Bronchial epithelial cell (primary cell): ENCODE data around the gene YAP1. TPM values are rescaled to one million over a fixed set of nuclear protein-coding genes. Genes with fewer than 3 reads are reported as not detected.

Experiments
- DNase-seq: peaks from one replicate; pipeline ENCODE4 v3.0.0-alpha.2; 2010; ENCODE audit warnings: low read depth
- FAIRE-seq: peaks from 2 replicates; lab custom pipeline; 2011; peaks lifted over from hg19 to GRCh38; lab: Jason Lieb, UNC
- H3K27me3 ChIP-seq: 2 replicates; pipeline ENCODE4 v1.5.1; 2011; ENCODE audit warnings: low read length; ENCODE audit not compliant: control insufficient read depth, insufficient read depth
- H3K36me3 ChIP-seq: 2 replicates; pipeline ENCODE4 v1.5.1; 2011; ENCODE audit warnings: low read length; ENCODE audit not compliant: control insufficient read depth, insufficient read depth
- H3K4me3 ChIP-seq: 2 replicates; pipeline ENCODE4 v1.5.1; 2011; ENCODE audit warnings: mild to moderate bottlenecking, low read depth, low read length, control low read depth
- CTCF ChIP-seq: IDR thresholded peaks from 2 replicates; pipeline ENCODE4 v1.5.1; 2011; ENCODE audit warnings: mild to moderate bottlenecking, moderate library complexity, low read length, control low read depth, inconsistent platforms; ENCODE audit not compliant: insufficient read depth, severe bottlenecking
- total RNA-seq: library from RNA; depleted of rRNA; stranded (reverse); fragments of >200 nt; gene quantifications from 2 replicates; pipeline ENCODE4 v1.2.1, GENCODE V29; 2014

Gene YAP1
- total RNA-seq, 1 donor from 2014 or later, result 151 TPM

DNA sequence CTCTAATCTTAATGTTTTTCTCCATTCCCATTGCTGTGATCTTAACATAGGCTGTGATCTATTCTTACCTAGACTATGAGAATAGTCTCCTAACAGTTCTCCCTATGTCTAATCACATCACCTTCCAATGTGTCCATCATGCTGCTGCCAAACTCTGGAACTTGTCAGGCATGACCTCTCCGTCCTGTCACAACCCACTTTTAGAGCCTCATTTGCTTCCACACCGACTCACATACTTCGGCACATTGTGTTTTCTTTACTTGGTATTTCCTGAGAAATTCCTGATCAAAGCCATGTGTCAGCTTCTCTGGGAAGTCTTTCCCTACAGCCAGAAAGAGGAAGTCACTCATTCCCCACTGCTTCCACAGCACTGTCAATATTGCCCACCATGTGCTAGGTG is 166.5 kb downstream of the YAP1 start:
- Histone ChIP-seq H3K4me3 (no peak overlapping the region), H3K27me3 (no peaks in the 10 kb centered on the region), H3K36me3 (no peaks in the 10 kb centered on the region)
- DNase-seq, result no peak
- FAIRE-seq, result no peak
- TF ChIP-seq CTCF, result no peak

DNA sequence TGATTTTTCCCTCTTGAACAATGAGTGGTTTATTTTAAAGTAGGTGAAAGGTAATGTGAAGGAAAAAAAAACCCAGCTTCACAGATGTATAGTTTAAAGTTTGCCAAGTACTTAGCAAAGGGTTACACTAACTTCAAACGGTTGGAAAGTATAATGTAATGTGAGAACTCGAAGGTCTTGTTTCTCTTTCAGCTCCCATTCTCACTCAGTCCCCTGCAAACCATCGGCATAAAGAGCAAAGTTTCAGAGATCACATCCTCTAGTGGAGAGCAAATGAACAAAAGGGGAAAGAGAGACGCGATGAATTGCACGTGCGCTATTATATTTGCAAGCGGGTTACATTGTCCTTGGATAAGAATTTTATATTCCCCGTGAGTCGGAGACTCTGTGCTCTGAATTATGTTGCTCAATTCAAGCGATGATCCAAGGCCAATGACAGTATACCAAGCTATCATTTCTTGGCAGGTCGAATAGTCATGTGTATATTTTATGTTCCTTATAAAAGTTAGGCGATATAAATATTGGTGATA is 169.5 kb downstream of the YAP1 start:
- Histone ChIP-seq H3K27me3 (no peaks in the 10 kb centered on the region), H3K36me3 (no peaks in the 10 kb centered on the region), H3K4me3 (peak overlapping the region; percentile 1)
- no peak for TF ChIP-seq CTCF
- peak; percentile 44 for DNase-seq
- FAIRE-seq, result no peak

DNA sequence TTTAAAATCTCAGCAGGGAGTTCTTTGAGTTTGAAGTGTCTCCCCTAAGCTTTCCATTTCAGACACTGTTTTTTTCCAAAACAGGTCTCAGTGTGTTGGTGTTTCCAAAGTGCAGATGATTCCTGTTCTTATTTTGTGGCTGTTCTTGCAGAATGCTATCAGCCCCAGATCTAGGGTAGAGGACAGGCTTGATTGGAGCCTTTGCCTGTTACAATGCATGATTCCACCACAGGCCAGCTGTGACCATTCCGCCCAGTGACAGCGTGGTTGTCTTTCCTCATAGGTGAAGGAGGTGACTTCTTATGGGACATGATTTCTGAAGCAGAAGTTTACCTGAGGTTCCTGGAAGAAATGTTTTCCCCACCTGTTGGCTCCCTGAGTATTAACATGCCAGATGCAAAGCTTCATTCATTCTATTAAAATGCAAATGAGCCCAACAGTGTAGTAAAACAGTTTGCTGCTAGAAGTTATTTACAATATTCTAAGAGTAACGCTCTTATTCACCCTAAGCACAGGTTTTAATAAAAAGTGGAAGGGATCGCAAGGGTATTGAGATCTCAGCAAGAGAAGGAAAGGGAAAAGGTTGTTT is 170.1 kb downstream of the YAP1 start:
- Histone ChIP-seq H3K36me3 (no peaks in the 10 kb centered on the region), H3K27me3 (no peaks in the 10 kb centered on the region), H3K4me3 (no peak overlapping the region)
- TF ChIP-seq CTCF, result no peak
- FAIRE-seq, result no peak
- no peak for DNase-seq

Other genes starting within 250 kb of the YAP1 start
- 0.53 and 2.6 TPM in 2 replicates for gene CEP126, start 195.4 kb upstream of the YAP1 start, total RNA-seq
- gene ANGPTL5, start 193.9 kb upstream of the YAP1 start, total RNA-seq, result not detected in 2 replicates
- gene CFAP300, start 63.0 kb upstream of the YAP1 start, total RNA-seq, result 4.7 and 8.7 TPM in 2 replicates
- 1.3 and 1.4 TPM in 2 replicates for gene BIRC3, start 207.0 kb downstream of the YAP1 start, total RNA-seq
- 56.6 and 58.8 TPM in 2 replicates for gene BIRC2, start 236.8 kb downstream of the YAP1 start, total RNA-seq